Measurements from ENCODE around the gene ERGIC3. TPM values are rescaled to one million over a fixed set of nuclear protein-coding genes. Genes with fewer than 3 reads are reported as not detected.

ERGIC3 gene
- polyA plus RNA-seq, 1 donor: 271 TPM

DNA sequence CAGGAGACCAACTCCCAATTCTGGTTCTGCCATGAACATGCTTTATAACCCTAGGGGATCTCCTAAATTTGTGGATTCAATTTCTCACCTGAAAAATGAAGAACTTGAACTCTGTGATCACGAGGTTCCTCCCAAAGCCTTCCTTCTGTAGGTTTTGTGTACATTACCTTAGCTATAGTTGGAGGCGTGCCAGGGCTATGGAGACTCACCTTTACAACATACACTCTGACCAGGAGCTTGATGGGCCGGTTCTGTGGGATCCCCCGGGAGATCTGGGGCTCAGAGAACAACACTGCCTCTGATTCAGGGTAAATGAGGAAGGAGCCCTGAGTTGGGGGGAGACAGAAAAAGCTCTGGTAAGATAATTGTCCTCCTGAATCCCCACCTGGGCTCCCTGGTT, 34.1 kb downstream of the ERGIC3 start:
- no peaks in the 10 kb centered on the region for H3K36me3 ChIP-seq (ENCODE audit: control insufficient read depth, insufficient read depth, low read length)
- H3K9me3 ChIP-seq (ENCODE audit: control insufficient read depth, low read depth, low read length): peaks cover 12% of the 10 kb centered on the region
- peak overlapping the region; percentile 44 for H3K27ac ChIP-seq (ENCODE audit: low read length)
- peaks cover 10% of the 10 kb centered on the region for H3K4me1 ChIP-seq (ENCODE audit: control insufficient read depth, insufficient read depth, low read length)
- H3K4me3 ChIP-seq (ENCODE audit: low read length): no peak overlapping the region
- no peaks in the 10 kb centered on the region for H3K27me3 ChIP-seq (ENCODE audit: control insufficient read depth, insufficient read depth, low read length)
- WGBS (ENCODE audit: insufficient coverage, low lambda C conversion rate): no CpG with 5 or more reads among the region's 4 CpGs
- peak; percentile 82 to 93 for DNase-seq

DNA sequence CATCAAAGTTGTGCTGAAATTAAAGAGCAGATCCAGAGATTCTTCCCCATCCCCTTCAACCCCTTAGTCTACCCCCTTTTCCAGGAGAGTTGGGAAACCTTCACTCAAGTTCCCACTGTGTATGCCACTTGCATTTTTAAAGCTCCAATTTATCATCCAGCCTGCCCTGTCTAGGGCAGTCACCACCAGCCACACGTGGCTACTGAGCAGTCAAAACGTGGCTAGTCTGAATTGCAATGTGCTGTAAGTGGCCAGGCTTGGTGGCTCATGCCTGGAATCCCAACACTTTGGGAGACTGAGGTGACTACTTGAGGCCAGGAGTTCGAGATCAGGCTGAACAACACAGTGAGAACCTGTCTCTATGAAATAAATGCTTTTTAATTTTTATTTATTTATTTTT, 34.9 kb downstream of the ERGIC3 start:
- DNase-seq: no peak
- Histone ChIP-seq H3K27ac (ENCODE audit: low read length) (no peak overlapping the region), H3K27me3 (ENCODE audit: control insufficient read depth, insufficient read depth, low read length) (no peaks in the 10 kb centered on the region), H3K4me3 (ENCODE audit: low read length) (no peak overlapping the region), H3K4me1 (ENCODE audit: control insufficient read depth, insufficient read depth, low read length) (peaks cover 10% of the 10 kb centered on the region), H3K9me3 (ENCODE audit: control insufficient read depth, low read depth, low read length) (peaks cover 12% of the 10 kb centered on the region), H3K36me3 (ENCODE audit: control insufficient read depth, insufficient read depth, low read length) (no peaks in the 10 kb centered on the region)
- no CpG with 5 or more reads among the region's 3 CpGs for WGBS (ENCODE audit: insufficient coverage, low lambda C conversion rate)

DNA sequence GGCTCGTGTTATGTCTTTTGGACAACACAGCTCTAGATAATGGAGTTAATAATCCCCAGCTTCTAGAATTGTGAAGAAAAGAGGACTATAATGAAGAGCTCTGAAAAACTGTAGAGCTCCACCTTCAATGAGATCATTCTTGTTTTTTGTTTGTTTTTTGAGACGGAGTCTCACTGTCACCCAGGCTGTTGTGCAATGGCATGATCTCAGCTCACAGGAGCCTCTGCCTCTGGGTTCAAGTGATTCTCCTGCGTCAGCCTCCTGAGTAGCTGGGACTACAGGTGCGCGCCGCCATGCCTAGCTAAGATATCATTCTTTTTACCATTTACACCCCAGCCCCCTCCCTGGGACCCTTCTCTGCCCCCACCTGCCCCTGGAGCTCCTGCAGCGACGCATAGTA, 36.6 kb downstream of the ERGIC3 start:
- Histone ChIP-seq H3K4me3 (ENCODE audit: low read length) (no peak overlapping the region), H3K27ac (ENCODE audit: low read length) (no peak overlapping the region), H3K36me3 (ENCODE audit: control insufficient read depth, insufficient read depth, low read length) (no peaks in the 10 kb centered on the region), H3K9me3 (ENCODE audit: control insufficient read depth, low read depth, low read length) (peaks cover under 1% of the 10 kb centered on the region), H3K27me3 (ENCODE audit: control insufficient read depth, insufficient read depth, low read length) (no peaks in the 10 kb centered on the region), H3K4me1 (ENCODE audit: control insufficient read depth, insufficient read depth, low read length) (peaks cover 10% of the 10 kb centered on the region)
- DNase-seq: no peak
- 83% methylated on average over 1 of the region's 8 CpGs for WGBS (ENCODE audit: insufficient coverage, low lambda C conversion rate)

DNA sequence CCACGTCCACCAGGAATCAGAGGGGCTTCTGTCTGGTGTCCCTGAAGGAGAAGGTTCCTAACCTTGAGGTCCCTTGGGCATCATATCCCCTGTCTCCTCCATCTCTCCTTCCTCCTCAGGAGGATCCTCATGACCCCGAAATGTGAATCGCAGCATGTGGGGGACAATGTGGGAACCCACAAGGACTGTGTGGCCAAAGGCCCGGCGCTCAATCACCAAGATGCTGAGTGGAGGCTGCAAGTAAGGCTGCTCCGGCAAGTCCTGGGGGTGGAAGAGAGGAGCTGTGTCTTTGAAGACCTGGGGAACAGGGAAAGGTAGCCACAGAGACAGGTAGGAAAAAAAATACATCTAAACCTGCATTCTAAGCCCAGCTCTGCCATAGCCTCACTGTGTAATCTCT, 37.3 kb downstream of the ERGIC3 start:
- Histone ChIP-seq H3K4me1 (ENCODE audit: control insufficient read depth, insufficient read depth, low read length) (peaks cover 10% of the 10 kb centered on the region), H3K27me3 (ENCODE audit: control insufficient read depth, insufficient read depth, low read length) (no peaks in the 10 kb centered on the region), H3K9me3 (ENCODE audit: control insufficient read depth, low read depth, low read length) (no peaks in the 10 kb centered on the region), H3K27ac (ENCODE audit: low read length) (no peak overlapping the region), H3K36me3 (ENCODE audit: control insufficient read depth, insufficient read depth, low read length) (no peaks in the 10 kb centered on the region), H3K4me3 (ENCODE audit: low read length) (no peak overlapping the region)
- no CpG with 5 or more reads among the region's 6 CpGs for WGBS (ENCODE audit: insufficient coverage, low lambda C conversion rate)
- DNase-seq: no peak

DNA sequence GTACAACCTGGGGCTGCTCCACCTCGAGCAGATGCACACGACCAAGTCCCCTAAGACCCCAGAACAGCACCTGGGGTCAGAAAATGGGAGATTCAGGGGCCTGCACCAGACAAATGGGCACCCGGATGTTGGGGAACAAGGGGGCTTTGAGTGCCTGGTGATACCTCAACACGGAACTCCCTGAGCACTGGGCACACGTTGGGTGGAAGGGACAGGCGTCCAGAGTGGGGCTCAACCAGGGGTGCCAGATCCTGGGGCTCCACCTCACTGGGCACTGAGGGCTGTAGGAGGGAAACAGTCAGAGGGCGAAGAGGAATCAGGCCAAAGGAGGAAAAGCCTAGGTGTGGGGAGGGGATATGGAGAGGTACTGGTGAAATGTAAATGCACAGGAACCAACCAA, 40.3 kb downstream of the ERGIC3 start:
- no CpG with 5 or more reads among the region's 7 CpGs for WGBS (ENCODE audit: insufficient coverage, low lambda C conversion rate)

DNA sequence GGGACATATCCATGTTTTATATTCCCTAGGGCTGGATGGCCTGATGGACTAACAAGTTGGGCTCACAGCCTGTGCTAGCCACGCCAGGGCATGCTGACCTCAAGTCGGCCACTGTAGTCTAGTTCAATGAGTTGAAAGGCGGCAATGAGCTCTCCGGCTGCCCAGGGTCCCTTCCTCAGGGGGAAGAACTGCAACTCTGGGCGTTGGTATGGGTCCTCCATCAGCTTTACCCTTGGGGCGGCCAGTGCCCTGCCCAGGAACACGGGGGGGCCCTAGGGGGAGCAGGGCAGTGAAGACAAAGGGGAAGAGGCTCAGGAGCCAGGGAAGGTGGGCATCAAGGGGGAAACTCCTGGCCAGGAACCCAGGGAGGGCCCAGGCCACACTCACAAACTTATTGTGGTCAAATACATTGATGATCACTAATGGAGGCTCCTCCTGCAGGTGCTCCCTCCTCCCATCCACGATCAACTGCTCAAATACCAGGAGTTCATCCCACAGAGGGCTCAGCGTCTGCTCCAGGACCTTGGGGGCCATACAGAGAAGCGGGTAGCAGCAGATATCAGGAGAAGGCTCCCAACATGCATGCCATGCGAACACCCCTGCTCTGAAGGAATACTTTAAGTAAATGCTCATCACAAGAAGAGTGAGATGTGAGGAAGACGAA, 41.0 kb downstream of the ERGIC3 start:
- Histone ChIP-seq H3K27me3 (ENCODE audit: control insufficient read depth, insufficient read depth, low read length) (no peaks in the 10 kb centered on the region), H3K27ac (ENCODE audit: low read length) (no peak overlapping the region), H3K9me3 (ENCODE audit: control insufficient read depth, low read depth, low read length) (no peaks in the 10 kb centered on the region), H3K4me1 (ENCODE audit: control insufficient read depth, insufficient read depth, low read length) (no peaks in the 10 kb centered on the region), H3K36me3 (ENCODE audit: control insufficient read depth, insufficient read depth, low read length) (no peaks in the 10 kb centered on the region), H3K4me3 (ENCODE audit: low read length) (no peak overlapping the region)
- WGBS (ENCODE audit: insufficient coverage, low lambda C conversion rate): no CpG with 5 or more reads among the region's 12 CpGs
- no peak for DNase-seq

More for the DNA sequence above, 40.3 kb downstream of the ERGIC3 start:
- no peak for DNase-seq
- Histone ChIP-seq H3K27me3 (ENCODE audit: control insufficient read depth, insufficient read depth, low read length) (no peaks in the 10 kb centered on the region), H3K4me1 (ENCODE audit: control insufficient read depth, insufficient read depth, low read length) (no peaks in the 10 kb centered on the region), H3K9me3 (ENCODE audit: control insufficient read depth, low read depth, low read length) (no peaks in the 10 kb centered on the region), H3K36me3 (ENCODE audit: control insufficient read depth, insufficient read depth, low read length) (no peaks in the 10 kb centered on the region), H3K27ac (ENCODE audit: low read length) (no peak overlapping the region), H3K4me3 (ENCODE audit: low read length) (no peak overlapping the region)

DNA sequence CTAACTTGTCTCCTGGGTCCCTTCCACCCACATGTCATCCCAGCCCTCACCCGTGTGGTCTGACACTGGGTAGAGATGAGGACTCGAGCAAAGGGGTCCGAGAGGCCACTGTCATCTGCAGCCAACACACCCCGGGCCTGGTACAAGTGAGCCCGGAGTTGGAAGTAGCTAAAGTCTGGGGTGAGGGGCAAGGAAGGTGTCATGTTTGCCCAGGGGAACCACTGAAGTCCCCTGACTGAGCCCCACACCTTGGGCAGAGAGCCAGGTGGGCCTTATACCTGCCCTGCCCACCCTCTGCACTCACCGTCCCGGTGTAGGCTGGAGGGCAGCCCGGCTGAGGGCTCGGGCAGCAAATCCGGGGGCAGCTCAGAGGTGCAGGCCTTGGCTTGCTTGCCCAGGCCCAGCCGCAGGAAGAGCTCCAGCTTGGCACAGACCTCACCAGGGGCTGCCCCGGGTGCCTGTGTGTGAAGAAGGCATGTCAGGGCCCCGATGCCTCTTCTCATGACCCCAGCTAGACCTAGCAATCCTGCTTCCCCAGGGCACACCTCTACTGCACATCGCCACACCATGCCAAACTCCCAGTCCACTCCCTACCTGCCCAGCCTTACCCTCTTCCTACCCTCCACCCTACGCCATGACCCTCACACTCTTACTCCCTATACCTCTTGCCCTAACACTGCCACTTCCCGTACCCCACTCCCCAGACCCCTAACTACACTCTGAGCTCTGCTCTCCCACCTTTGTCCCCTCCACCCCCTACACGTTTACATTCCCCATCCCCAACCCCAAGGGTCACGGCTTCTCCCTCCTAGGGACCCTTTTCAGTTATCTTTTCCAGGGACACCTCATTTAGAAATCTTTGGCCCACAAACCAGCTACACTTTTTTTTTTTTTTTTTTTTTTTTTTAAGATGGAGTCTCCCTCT, 42.0 kb downstream of the ERGIC3 start:
- H3K4me1 ChIP-seq (ENCODE audit: control insufficient read depth, insufficient read depth, low read length): no peaks in the 10 kb centered on the region
- H3K27ac ChIP-seq (ENCODE audit: low read length): no peak overlapping the region
- no peak for DNase-seq
- no peaks in the 10 kb centered on the region for H3K9me3 ChIP-seq (ENCODE audit: control insufficient read depth, low read depth, low read length)
- no peaks in the 10 kb centered on the region for H3K36me3 ChIP-seq (ENCODE audit: control insufficient read depth, insufficient read depth, low read length)
- 100% methylated on average over 2 of the region's 18 CpGs for WGBS (ENCODE audit: insufficient coverage, low lambda C conversion rate)
- no peak overlapping the region for H3K4me3 ChIP-seq (ENCODE audit: low read length)
- no peaks in the 10 kb centered on the region for H3K27me3 ChIP-seq (ENCODE audit: control insufficient read depth, insufficient read depth, low read length)

DNA sequence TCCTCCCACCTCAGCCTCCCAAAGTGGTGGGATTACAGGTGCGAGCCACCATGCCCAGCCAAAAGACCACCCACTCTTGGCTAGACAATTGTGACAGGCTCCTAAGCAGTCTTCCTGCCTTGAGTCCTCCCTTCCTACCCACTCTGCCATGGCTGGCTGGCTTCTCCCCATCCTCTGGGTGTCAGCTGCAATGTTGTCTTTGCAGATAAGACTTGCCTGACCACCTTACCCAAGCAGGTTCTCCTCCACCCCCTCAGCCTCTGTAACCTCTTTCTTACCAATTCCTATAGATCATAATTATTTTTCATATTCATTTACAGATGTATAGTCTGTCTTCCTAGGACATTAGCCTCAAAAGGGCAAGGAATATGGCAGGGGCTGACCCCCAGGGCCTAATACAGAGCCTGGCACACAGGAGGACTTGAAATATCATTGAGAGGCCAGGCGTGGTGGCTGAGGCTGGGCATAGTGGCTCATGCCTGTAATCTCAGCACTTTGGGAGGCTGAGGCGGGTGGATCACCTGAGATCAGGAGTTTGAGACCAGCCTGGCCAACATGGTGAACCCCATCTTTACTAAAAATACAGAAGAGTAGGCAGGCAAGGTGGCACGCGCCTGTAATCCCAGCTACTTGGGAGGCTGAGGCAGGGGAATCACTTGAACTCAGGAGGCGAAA, 45.0 kb downstream of the ERGIC3 start:
- H3K4me1 ChIP-seq (ENCODE audit: control insufficient read depth, insufficient read depth, low read length): no peaks in the 10 kb centered on the region
- H3K27ac ChIP-seq (ENCODE audit: low read length): no peak overlapping the region
- H3K36me3 ChIP-seq (ENCODE audit: control insufficient read depth, insufficient read depth, low read length): no peaks in the 10 kb centered on the region
- H3K9me3 ChIP-seq (ENCODE audit: control insufficient read depth, low read depth, low read length): no peaks in the 10 kb centered on the region
- no CpG with 5 or more reads among the region's 6 CpGs for WGBS (ENCODE audit: insufficient coverage, low lambda C conversion rate)
- H3K27me3 ChIP-seq (ENCODE audit: control insufficient read depth, insufficient read depth, low read length): no peaks in the 10 kb centered on the region
- DNase-seq: no peak
- no peak overlapping the region for H3K4me3 ChIP-seq (ENCODE audit: low read length)

DNA sequence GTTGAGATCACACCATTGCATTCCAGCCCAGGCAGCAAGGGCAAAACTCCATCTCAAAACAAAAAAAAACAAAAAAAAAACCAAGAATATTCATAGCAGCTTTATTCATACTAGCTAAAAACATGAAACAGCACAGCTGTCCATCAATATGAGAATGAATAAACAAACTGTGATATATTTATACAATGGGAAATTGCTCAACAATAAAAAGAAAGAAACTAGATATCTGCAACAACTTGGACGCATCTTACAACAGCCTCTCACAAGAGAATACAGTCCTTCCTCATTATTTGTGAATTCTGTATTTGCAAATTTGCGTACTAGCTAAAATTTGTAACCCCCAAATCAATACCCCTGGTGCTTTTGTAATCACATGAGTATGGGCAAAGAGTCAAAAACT, 45.6 kb downstream of the ERGIC3 start:
- WGBS (ENCODE audit: insufficient coverage, low lambda C conversion rate): no CpG with 5 or more reads among the region's 2 CpGs
- H3K4me3 ChIP-seq (ENCODE audit: low read length): no peak overlapping the region
- no peaks in the 10 kb centered on the region for H3K4me1 ChIP-seq (ENCODE audit: control insufficient read depth, insufficient read depth, low read length)
- no peaks in the 10 kb centered on the region for H3K27me3 ChIP-seq (ENCODE audit: control insufficient read depth, insufficient read depth, low read length)
- no peaks in the 10 kb centered on the region for H3K9me3 ChIP-seq (ENCODE audit: control insufficient read depth, low read depth, low read length)
- DNase-seq: no peak
- H3K27ac ChIP-seq (ENCODE audit: low read length): no peak overlapping the region
- H3K36me3 ChIP-seq (ENCODE audit: control insufficient read depth, insufficient read depth, low read length): no peaks in the 10 kb centered on the region

DNA sequence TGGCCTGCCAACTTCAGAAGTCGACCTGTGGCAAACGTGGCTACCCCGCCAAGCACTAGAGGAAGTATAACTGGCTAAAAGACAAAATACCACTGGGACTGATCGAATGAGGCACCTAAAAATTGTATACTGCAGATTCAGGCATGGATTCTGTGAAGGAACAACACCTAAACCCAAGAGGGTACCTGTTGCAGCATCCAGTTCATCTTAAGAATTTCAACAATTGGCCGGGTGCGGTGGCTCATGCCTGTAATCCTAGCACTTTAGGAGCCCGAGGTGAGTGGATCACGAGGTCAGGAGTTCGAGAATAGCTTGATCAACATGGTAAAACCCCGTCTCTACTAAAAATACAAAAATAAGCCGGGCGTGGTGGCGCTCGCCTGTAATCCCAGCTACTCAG, 46.5 kb downstream of the ERGIC3 start:
- Histone ChIP-seq H3K27ac (ENCODE audit: low read length) (no peak overlapping the region), H3K4me1 (ENCODE audit: control insufficient read depth, insufficient read depth, low read length) (no peaks in the 10 kb centered on the region), H3K27me3 (ENCODE audit: control insufficient read depth, insufficient read depth, low read length) (no peaks in the 10 kb centered on the region), H3K9me3 (ENCODE audit: control insufficient read depth, low read depth, low read length) (no peaks in the 10 kb centered on the region), H3K4me3 (ENCODE audit: low read length) (no peak overlapping the region), H3K36me3 (ENCODE audit: control insufficient read depth, insufficient read depth, low read length) (no peaks in the 10 kb centered on the region)
- no CpG with 5 or more reads among the region's 14 CpGs for WGBS (ENCODE audit: insufficient coverage, low lambda C conversion rate)
- DNase-seq: no peak

Data from large intestine (tissue), 3 donors.